HG02588 (cell line): ENCODE results near the gene MAGOH.

Source experiments
- ATAC-seq: cut with Tn5 transposase; IDR thresholded peaks from one replicate; pipeline ENCODE4 v1.9.1; 2021; ENCODE audit warnings: mild to moderate bottlenecking, moderate library complexity; ENCODE audit not compliant: unreplicated experiment

The MAGOH gene

DNA sequence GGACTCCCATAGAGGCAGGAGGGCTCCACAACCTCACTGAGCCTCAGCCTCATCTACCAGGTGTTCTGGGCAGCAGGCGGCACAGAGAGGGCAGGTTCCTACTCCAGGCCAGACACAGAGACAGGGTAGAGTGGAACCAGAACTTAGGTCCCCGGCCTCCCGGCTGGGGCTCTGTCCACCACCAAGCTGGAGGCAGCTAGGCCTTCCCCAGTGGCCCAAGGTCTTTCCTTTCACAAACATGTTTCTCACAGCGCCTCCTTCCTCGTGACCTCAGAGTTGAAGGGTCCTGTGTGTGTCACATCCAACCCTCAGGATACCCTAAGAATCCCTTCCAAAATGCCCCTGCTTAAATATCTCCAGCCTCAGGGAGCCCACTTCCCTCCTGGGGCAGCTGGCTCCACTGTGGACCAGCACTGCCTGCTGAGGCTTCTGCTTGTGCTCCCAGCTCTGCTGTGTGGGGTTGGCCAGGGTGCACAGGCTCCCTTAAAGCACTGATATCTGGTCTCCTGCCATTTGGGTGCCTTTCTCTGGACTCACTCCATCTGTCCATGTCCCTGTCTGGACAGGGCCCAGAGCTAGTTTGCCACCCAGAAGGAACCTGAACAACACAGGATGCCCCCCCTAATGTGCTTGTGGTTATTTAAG, 33.2 kb upstream of the MAGOH start:
- no peak for ATAC-seq

GRCh38 chr1:53270873-53271272, 32.6 kb upstream of the MAGOH start:
- ATAC-seq, result no peak

GRCh38 chr1:53270107-53270506, 31.8 kb upstream of the MAGOH start:
- peak; percentile 43 for ATAC-seq

DNA sequence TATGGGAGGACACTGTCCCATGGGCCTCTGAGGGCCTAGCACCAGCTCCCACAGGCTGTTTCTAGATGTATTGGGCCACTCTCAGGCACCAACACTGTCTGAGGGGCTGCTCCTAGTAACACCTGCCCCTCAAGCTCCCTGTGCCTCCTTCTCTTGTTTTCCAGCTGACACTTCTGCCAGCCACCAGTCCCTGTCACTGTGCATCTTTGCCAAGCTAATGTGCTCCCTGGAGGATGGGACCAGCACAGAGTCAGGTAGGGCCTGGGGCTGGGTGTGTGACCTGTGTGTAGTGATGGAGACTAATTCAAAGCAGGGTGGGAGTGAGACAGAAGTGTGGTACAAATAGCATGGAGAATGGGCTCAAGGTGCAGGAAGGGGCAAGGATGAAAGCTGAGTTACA, 29.4 kb upstream of the MAGOH start:
- no peak for ATAC-seq

GRCh38 chr1:53266038-53266437, 27.7 kb upstream of the MAGOH start:
- ATAC-seq, result no peak

DNA sequence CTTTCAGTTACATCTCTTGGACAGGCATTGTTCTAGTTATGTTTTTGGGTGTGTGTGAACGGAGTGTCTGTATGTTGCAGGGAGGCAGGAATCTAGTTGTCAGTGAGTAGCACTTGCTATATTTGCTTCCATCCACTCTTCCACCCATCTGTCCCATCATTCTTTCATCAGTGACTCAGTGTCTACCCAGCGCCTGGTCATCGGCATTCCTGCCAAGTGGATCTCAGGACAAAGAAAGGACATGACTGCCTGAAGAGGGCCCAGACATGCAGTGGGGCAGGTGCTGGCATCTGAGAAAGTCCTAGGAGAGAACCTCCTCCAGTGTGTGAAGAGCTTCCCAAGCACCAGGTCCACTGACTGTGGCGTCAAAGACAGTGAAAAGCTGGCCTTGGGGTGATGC, 27.3 kb upstream of the MAGOH start:
- no peak for ATAC-seq

DNA sequence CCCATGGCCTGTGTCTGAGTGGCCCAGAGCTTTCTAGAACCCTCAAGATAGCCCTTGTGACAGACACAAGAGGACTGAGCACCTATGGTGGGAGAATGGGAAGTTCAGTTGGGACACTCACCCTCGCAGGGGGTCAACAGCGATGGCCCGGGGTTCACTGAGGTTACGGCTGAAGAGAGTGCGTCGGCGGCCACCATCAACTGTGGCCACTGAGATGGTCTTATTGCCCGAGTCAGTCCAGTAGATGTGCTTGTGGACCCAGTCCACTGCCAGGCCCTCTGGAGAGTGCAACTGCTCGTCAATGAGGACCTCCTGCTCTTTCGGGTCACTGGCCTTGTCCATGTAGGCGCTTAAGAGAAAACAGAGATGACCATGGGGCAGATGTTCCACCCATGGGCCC, 25.7 kb upstream of the MAGOH start:
- ATAC-seq, result no peak

DNA sequence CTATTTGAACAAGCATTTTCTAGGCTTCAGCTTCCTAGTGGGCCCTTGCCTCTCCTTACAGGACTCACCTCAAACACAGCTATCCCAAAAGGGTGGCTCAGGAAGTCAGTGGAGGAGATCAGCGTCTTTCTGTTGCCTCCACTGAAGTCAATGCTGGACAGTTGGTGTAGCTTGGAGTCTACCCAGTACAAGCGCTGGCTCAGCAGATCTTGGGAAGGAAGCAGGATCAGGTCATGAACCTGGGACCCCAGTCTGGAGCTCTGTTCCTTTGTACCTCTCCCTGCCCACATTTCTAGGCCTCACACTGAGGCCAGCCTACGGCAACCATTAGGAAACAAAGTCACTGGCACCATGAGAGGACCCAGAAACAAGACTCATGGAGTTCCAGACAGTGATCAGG, 23.7 kb upstream of the MAGOH start:
- ATAC-seq, result no peak

GRCh38 chr1:53260631-53261247, 22.4 kb upstream of the MAGOH start:
- no peak for ATAC-seq

GRCh38 chr1:53259932-53260331, 21.6 kb upstream of the MAGOH start:
- peak; percentile 68 for ATAC-seq

- ATAC-seq, result no peak
Measured at GRCh38 chr1:53258216-53258615, 19.9 kb upstream of the MAGOH start.

DNA sequence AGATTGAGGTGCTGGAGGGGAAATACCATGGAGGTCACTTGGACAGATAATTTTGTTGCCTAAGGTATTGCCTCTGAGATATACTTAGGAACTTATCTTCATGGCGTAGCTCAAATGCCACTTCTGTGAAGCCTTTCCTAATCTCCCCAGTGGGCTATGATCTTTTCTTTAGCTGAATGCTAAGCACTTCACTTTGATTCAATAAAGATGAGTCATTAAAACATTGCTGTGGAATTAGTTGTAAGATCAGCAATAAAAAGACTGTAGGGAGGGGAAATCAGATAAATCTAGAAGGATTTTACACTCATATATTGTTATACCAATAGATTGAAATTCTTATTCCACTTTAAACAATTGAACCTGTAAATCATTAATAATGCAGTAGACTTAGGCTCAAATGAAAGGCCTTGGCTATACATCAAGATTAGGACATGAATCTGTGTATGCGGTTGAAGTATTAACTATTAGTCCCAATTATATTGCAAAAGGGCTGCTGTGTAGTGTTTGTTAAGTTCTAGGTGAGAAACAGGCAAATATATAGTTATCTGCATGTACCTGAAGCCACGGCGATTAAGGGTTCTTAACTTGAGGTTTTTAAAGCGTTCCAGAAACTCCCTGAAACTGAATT, 19.2 kb upstream of the MAGOH start:
- ATAC-seq, result no peak

- ATAC-seq, result no peak
Measured at GRCh38 chr1:53256511-53257453, 18.5 kb upstream of the MAGOH start.

- no peak for ATAC-seq
Measured at GRCh38 chr1:53255031-53255430, 16.7 kb upstream of the MAGOH start.

DNA sequence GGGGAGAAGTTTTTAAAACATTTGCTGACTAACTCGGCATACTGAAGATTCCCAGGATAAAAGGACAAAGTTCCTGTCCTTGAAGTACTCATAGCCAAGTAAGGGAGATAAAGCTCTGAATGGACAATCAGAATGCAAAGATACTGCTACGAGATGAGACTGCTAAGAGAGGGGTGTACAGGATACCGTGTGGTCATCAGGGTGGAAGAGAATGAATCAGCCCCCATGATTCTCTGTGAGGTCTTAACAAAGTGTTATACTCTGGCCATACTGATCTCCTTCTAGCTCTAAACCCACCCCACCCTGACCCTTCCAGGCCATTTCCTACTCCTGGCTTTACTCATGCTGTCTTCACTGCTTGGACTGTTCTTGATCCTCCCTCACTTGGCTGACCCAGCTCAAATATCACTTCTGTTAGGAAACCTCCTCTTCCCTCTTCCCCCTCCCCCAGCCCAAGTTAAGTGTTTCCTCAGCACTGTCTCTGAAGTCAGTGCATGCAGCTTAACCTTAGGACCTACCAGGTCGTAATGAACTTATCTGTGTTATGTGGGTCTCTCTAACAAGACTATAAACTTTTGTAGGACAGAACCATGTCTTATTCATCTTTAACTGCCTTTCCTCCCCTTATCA, 15.8 kb upstream of the MAGOH start:
- no peak for ATAC-seq

- no peak for ATAC-seq
Measured at GRCh38 chr1:53250325-53250724, 12.0 kb upstream of the MAGOH start.

DNA sequence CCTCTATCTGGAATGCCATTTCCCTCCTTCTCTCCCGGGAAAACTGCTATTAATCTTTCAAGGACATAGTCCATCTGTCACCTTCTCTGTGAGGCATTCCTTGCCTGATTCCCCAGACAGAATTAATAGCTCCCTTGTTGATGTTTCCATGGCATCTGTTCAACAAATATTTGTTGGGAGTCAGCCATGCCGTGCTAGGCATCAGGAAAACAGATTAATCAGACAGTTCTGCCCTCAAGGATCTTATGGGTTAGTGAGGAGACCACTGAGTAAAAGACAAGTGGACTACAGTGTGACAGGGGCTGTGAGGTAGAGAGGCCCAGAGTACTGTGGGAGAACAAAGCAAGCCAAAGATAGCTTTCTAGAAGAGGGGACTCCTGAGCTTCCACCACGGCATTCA, 11.4 kb upstream of the MAGOH start:
- no peak for ATAC-seq

- ATAC-seq, result no peak
Measured at GRCh38 chr1:53246261-53247134, 8.2 kb upstream of the MAGOH start.

GRCh38 chr1:53244141-53244540, 5.8 kb upstream of the MAGOH start:
- ATAC-seq, result no peak

GRCh38 chr1:53242381-53242780, 4.1 kb upstream of the MAGOH start:
- ATAC-seq, result no peak
